Neural cell (in vitro differentiated cells): Measurements from ENCODE around the gene KCNAB1. TPM values are rescaled to one million over a fixed set of nuclear protein-coding genes. Genes with fewer than 3 reads are reported as not detected.
A peak's percentile ranks its signal among the peaks of the same experiment; 100 is the strongest.

Experiments used
- H2AFZ ChIP-seq: fragments of 200-600, 300-800 bp; sonication (generic), shearing (Covaris generic); 2 replicates; pipeline ENCODE4 v1.6.0; 2014; ENCODE audit warnings: low read depth, mild to moderate bottlenecking, antibody characterized with exemption, low read length, moderate library complexity
- H3F3A ChIP-seq: fragments of 200-600 bp; shearing (Covaris generic); 2 replicates; pipeline ENCODE4 v1.6.1; 2016; ENCODE audit warnings: mild to moderate bottlenecking, moderate library complexity, mixed read lengths, antibody characterized with exemption, low read length; ENCODE audit not compliant: insufficient read depth, poor library complexity, severe bottlenecking
- H3K27ac ChIP-seq: fragments of 200-600, 300-800 bp; sonication (generic), shearing (Covaris generic); 2 replicates; pipeline ENCODE4 v1.5.1; 2014; ENCODE audit warnings: mild to moderate bottlenecking, low read length, moderate library complexity
- H3K27me3 ChIP-seq: fragments of 300-800, 200-600 bp; sonication (generic), shearing (Covaris generic); 2 replicates; pipeline ENCODE4 v1.6.0; 2014; ENCODE audit warnings: mild to moderate bottlenecking, low read depth, low read length, moderate library complexity; ENCODE audit not compliant: insufficient read depth
- H3K36me3 ChIP-seq: fragments of 300-800, 200-600 bp; sonication (generic), shearing (Covaris generic); 2 replicates; pipeline ENCODE4 v1.5.1; 2014; ENCODE audit warnings: mild to moderate bottlenecking, antibody characterized with exemption, low read length, moderate library complexity; ENCODE audit not compliant: insufficient read depth
- H3K4me2 ChIP-seq: fragments of 300-800, 200-600 bp; sonication (generic), shearing (Covaris generic); 2 replicates; pipeline ENCODE4 v1.6.0; 2014; ENCODE audit warnings: mild to moderate bottlenecking, low read length
- H3K4me3 ChIP-seq: fragments of 300-800, 200-600 bp; sonication (generic), shearing (Covaris generic); 2 replicates; pipeline ENCODE4 v1.5.1; 2014; ENCODE audit warnings: mild to moderate bottlenecking, low read length, moderate library complexity
- H3K79me2 ChIP-seq: fragments of 200-600 bp; shearing (Covaris generic); replicated peaks from 2 replicates; pipeline ENCODE4 v1.6.0; 2014; ENCODE audit warnings: mild to moderate bottlenecking, low read length, moderate library complexity; ENCODE audit not compliant: insufficient read depth
- H3K9ac ChIP-seq: fragments of 300-800, 200-600 bp; sonication (generic), shearing (Covaris generic); 2 replicates; pipeline ENCODE4 v1.6.1; 2016; ENCODE audit warnings: mild to moderate bottlenecking, low read length, mixed read lengths
- H3K9me2 ChIP-seq: fragments of 200-600 bp; shearing (Covaris generic); 2 replicates; pipeline ENCODE4 v1.6.1; 2016; ENCODE audit warnings: mild to moderate bottlenecking, low read length, mixed read lengths; ENCODE audit not compliant: insufficient read depth
- H3K9me3 ChIP-seq: fragments of 200-600, 300-800 bp; sonication (generic), shearing (Covaris generic); 2 replicates; pipeline ENCODE4 v1.6.1; 2016; ENCODE audit warnings: mild to moderate bottlenecking, mixed run types, low read length, moderate library complexity, mixed read lengths
- H4K20me1 ChIP-seq: fragments of 200-600 bp; shearing (Covaris generic); 2 replicates; pipeline ENCODE4 v1.6.1; 2016; ENCODE audit warnings: mild to moderate bottlenecking, mixed run types; ENCODE audit not compliant: insufficient read depth
- CTCF ChIP-seq: fragments of 450-650 bp; IDR thresholded peaks from 2 replicates; pipeline ENCODE4 v1.5.1; 2014; ENCODE audit warnings: antibody characterized with exemption, mild to moderate bottlenecking, moderate library complexity; ENCODE audit not compliant: poor library complexity, severe bottlenecking
- EP300 ChIP-seq: fragments of 450-650 bp; conservative IDR thresholded peaks from 2 replicates; pipeline ENCODE4 v1.6.1; 2014; ENCODE audit warnings: antibody characterized with exemption, mild to moderate bottlenecking, moderate library complexity; ENCODE audit not compliant: poor library complexity, severe bottlenecking
- EZH2 ChIP-seq: fragments of 200-600, 300-800 bp; shearing (Covaris generic), sonication (generic); IDR thresholded peaks from 2 replicates; pipeline ENCODE4 v1.6.1; 2014; ENCODE audit warnings: antibody characterized with exemption, low read length, borderline replicate concordance, mild to moderate bottlenecking; ENCODE audit not compliant: insufficient read depth, poor library complexity, severe bottlenecking
- MXI1 ChIP-seq: fragments of 450-650 bp; conservative IDR thresholded peaks from 2 replicates; pipeline ENCODE4 v1.6.1; 2014; ENCODE audit warnings: antibody characterized with exemption, mild to moderate bottlenecking; ENCODE audit not compliant: poor library complexity, severe bottlenecking
- POLR2AphosphoS5 ChIP-seq: IDR thresholded peaks from 2 replicates; pipeline ENCODE4 v1.6.1; 2012
- RAD21 ChIP-seq: fragments of 450-650 bp; conservative IDR thresholded peaks from 2 replicates; pipeline ENCODE4 v1.6.1; 2014; ENCODE audit warnings: antibody characterized with exemption, mild to moderate bottlenecking, moderate library complexity
- REST ChIP-seq: IDR thresholded peaks from 2 replicates; pipeline ENCODE4 v1.6.1; 2012; ENCODE audit warnings: borderline replicate concordance
- SMC3 ChIP-seq: fragments of 450-650 bp; conservative IDR thresholded peaks from 2 replicates; pipeline ENCODE4 v1.6.1; 2014; ENCODE audit warnings: antibody characterized with exemption, mild to moderate bottlenecking, moderate library complexity; ENCODE audit not compliant: poor library complexity
- TAF1 ChIP-seq: IDR thresholded peaks from 2 replicates; pipeline ENCODE4 v1.6.1; 2012; ENCODE audit warnings: low read depth
- polyA plus RNA-seq: library from polyadenylated mRNA; depleted of rRNA; stranded (reverse); fragments of >200 nt; gene quantifications from 2 replicates; pipeline ENCODE4 v1.2.3, GENCODE V29; 2014

The KCNAB1 gene
- polyA plus RNA-seq, 1 donor from 2014 or later, result 14.9 TPM

- no peaks in the 10 kb centered on the region for H3K9me2 ChIP-seq
- no peak overlapping the region for H3K27ac ChIP-seq
- no peaks in the 10 kb centered on the region for H3K36me3 ChIP-seq
- no peak for TF ChIP-seq EP300
- no peak for TF ChIP-seq POLR2AphosphoS5
- no peak for TF ChIP-seq REST
- no peak for TF ChIP-seq CTCF
- no peak for TF ChIP-seq SMC3
- TF ChIP-seq EZH2, result no peak
- no peak for TF ChIP-seq TAF1
- TF ChIP-seq RAD21, result no peak
- TF ChIP-seq MXI1, result no peak
- no peaks in the 10 kb centered on the region for H3K27me3 ChIP-seq
- H3F3A ChIP-seq, result no peaks in the 10 kb centered on the region
- H4K20me1 ChIP-seq, result no peaks in the 10 kb centered on the region
- no peak overlapping the region for H3K9ac ChIP-seq
- no peaks in the 10 kb centered on the region for H3K79me2 ChIP-seq
- H3K9me3 ChIP-seq, result no peaks in the 10 kb centered on the region
- H3K4me3 ChIP-seq, result no peak overlapping the region
- no peak overlapping the region for H2AFZ ChIP-seq
- H3K4me2 ChIP-seq, result no peak overlapping the region
These were observed 353.0 kb downstream of the KCNAB1 start for GRCh38 chr3:156473341-156473740.

- Histone ChIP-seq H4K20me1 (no peaks in the 10 kb centered on the region), H3K9me3 (no peaks in the 10 kb centered on the region), H3K79me2 (no peaks in the 10 kb centered on the region), H3F3A (no peaks in the 10 kb centered on the region), H3K27ac (no peak overlapping the region), H3K9me2 (no peaks in the 10 kb centered on the region), H3K4me2 (no peak overlapping the region), H2AFZ (no peak overlapping the region), H3K27me3 (no peaks in the 10 kb centered on the region), H3K4me3 (no peak overlapping the region), H3K36me3 (no peaks in the 10 kb centered on the region), H3K9ac (no peak overlapping the region)
- TF ChIP-seq MXI1 (no peak), SMC3 (peak; percentile 67), CTCF (peak; percentile 64), TAF1 (no peak), REST (no peak), EP300 (no peak), RAD21 (peak; percentile 59)
These were observed 354.4 kb downstream of the KCNAB1 start for GRCh38 chr3:156474560-156475389.
